Upper lobe of left lung (tissue), 4 donors: ENCODE data around the gene ELOVL5.

Source experiments
- CTCF ChIP-seq, 6 experiments: fragments of 450-650 bp in 4 of 6; fragments of 200-600 bp in 2 of 6; sonication (generic) in 2 of 6; IDR thresholded peaks; one replicate each; pipeline ENCODE4 v1.5.1; 2016 to 2019; ENCODE audit warnings: antibody characterized with exemption in 6 of 6
- POLR2A ChIP-seq, 4 donors: fragments of 450-650 bp; IDR thresholded peaks; one replicate each; pipeline ENCODE4 v1.5.1; 2016 to 2017; ENCODE audit warnings: antibody characterized with exemption in 4 of 4, mild to moderate bottlenecking in 2 of 4
- POLR2AphosphoS5 ChIP-seq, 2 donors: sonication (generic); formaldehyde crosslinking; IDR thresholded peaks; one replicate each; pipeline ENCODE4 v1.5.1; 2017; ENCODE audit warnings: antibody characterized with exemption in 2 of 2

GRCh38 chr6:53227847-53228246, 120.9 kb downstream of the ELOVL5 start:
- TF ChIP-seq CTCF (IDR thresholded peaks at IDR 0.05) (no peak), POLR2AphosphoS5 (IDR thresholded peaks at IDR 0.05) (no peak), POLR2A (IDR thresholded peaks at IDR 0.05) (no peak)
